Glutamatergic neuron (in vitro differentiated cells): ENCODE results near the gene SLC43A2. TPM values are rescaled to one million over a fixed set of nuclear protein-coding genes. Genes with fewer than 3 reads are reported as not detected.
"Not testable (repeated sequence)": the region's sequence is repeated elsewhere in the genome, so short reads cannot be mapped to it uniquely, and the experiment has no call there.

Source experiments
- DNase-seq: peaks from one replicate; pipeline ENCODE4 v3.0.0; 2022
- H3K27ac Mint-ChIP-seq: one replicate; pipeline ENCODE4 v1.8.0; 2020; ENCODE audit warnings: mild to moderate bottlenecking, mixed read lengths, inconsistent platforms; ENCODE audit not compliant: unreplicated experiment
- H3K27me3 Mint-ChIP-seq: one replicate; pipeline ENCODE4 v1.8.0; 2020; ENCODE audit warnings: mild to moderate bottlenecking, moderate library complexity, mixed read lengths, inconsistent platforms; ENCODE audit not compliant: unreplicated experiment
- H3K36me3 Mint-ChIP-seq: one replicate; pipeline ENCODE4 v1.8.0; 2020; ENCODE audit warnings: mild to moderate bottlenecking, mixed read lengths, inconsistent platforms; ENCODE audit not compliant: unreplicated experiment
- H3K4me1 Mint-ChIP-seq: one replicate; pipeline ENCODE4 v1.8.0; 2020; ENCODE audit warnings: mild to moderate bottlenecking, low read depth, mixed read lengths, inconsistent platforms; ENCODE audit not compliant: unreplicated experiment
- H3K4me3 Mint-ChIP-seq: one replicate; pipeline ENCODE4 v1.8.0; 2020; ENCODE audit warnings: mild to moderate bottlenecking, mixed read lengths, inconsistent platforms; ENCODE audit not compliant: unreplicated experiment
- H3K9me3 Mint-ChIP-seq: one replicate; pipeline ENCODE4 v1.8.0; 2020; ENCODE audit warnings: mild to moderate bottlenecking, moderate library complexity, mixed read lengths, inconsistent platforms; ENCODE audit not compliant: unreplicated experiment
- CTCF ChIP-seq: fragments of 200-600 bp; sonication (generic); IDR thresholded peaks from one replicate; pipeline ENCODE4 v1.5.0; 2021; ENCODE audit not compliant: partially characterized antibody, unreplicated experiment
- total RNA-seq: library from RNA; stranded (reverse); fragmentation: NEBNext Ultra II Directional; extraction: Animal tissue kit (Norgen Biotek cat#: 25700); gene quantifications from one replicate; pipeline ENCODE4 v1.2.1, GENCODE V29; 2021; ENCODE audit not compliant: unreplicated experiment

Gene SLC43A2
- total RNA-seq, 1 donor from 2014 or later, result 31.3 TPM

- H3K27me3 Mint-ChIP-seq, result no peaks in the 10 kb centered on the region
- H3K9me3 Mint-ChIP-seq, result peaks cover 3% of the 10 kb centered on the region
- no peak overlapping the region for H3K4me3 Mint-ChIP-seq
- no peak overlapping the region for H3K27ac Mint-ChIP-seq
- peaks cover 32% of the 10 kb centered on the region for H3K36me3 Mint-ChIP-seq
- H3K4me1 Mint-ChIP-seq, result no peaks in the 10 kb centered on the region
- TF ChIP-seq CTCF, result no peak
- DNase-seq, result no peak
Measured at GRCh38 chr17:1658100-1658499, 29.5 kb upstream of the SLC43A2 start.

- H3K27ac Mint-ChIP-seq, result no peak overlapping the region
- no peaks in the 10 kb centered on the region for H3K4me1 Mint-ChIP-seq
- H3K9me3 Mint-ChIP-seq, result peaks cover 5% of the 10 kb centered on the region
- peaks cover 2% of the 10 kb centered on the region for H3K27me3 Mint-ChIP-seq
- no peak for TF ChIP-seq CTCF
- DNase-seq, result no peak
- H3K4me3 Mint-ChIP-seq, result no peak overlapping the region
- H3K36me3 Mint-ChIP-seq, result peaks cover 23% of the 10 kb centered on the region
Measured at GRCh38 chr17:1653735-1654134, 25.1 kb upstream of the SLC43A2 start.

GRCh38 chr17:1652794-1653193 lies 24.2 kb upstream of the SLC43A2 start:
- H3K27me3 Mint-ChIP-seq, DNase-seq, H3K27ac Mint-ChIP-seq, H3K4me1 Mint-ChIP-seq, H3K9me3 Mint-ChIP-seq, H3K4me3 Mint-ChIP-seq: not testable (repeated sequence)
- peaks cover 23% of the 10 kb centered on the region for H3K36me3 Mint-ChIP-seq

- peaks cover 2% of the 10 kb centered on the region for H3K9me3 Mint-ChIP-seq
- TF ChIP-seq CTCF, result no peak
- H3K27ac Mint-ChIP-seq, result no peak overlapping the region
- peaks cover 2% of the 10 kb centered on the region for H3K27me3 Mint-ChIP-seq
- no peak overlapping the region for H3K4me3 Mint-ChIP-seq
- DNase-seq, result no peak
- H3K4me1 Mint-ChIP-seq, result peaks cover 4% of the 10 kb centered on the region
- H3K36me3 Mint-ChIP-seq, result peaks cover 15% of the 10 kb centered on the region
Measured at GRCh38 chr17:1651559-1651844, 22.9 kb upstream of the SLC43A2 start.

- Mint-ChIP-seq H3K4me1 (peaks cover 5% of the 10 kb centered on the region), H3K36me3 (peaks cover 12% of the 10 kb centered on the region), H3K9me3 (peaks cover 2% of the 10 kb centered on the region), H3K4me3 (no peak overlapping the region), H3K27ac (no peak overlapping the region), H3K27me3 (peaks cover 2% of the 10 kb centered on the region)
- no peak for TF ChIP-seq CTCF
- no peak for DNase-seq
Measured at GRCh38 chr17:1650731-1651558, 22.3 kb upstream of the SLC43A2 start.
